Measurements from ENCODE around the gene LGALS12. TPM values are rescaled to one million over a fixed set of nuclear protein-coding genes. Genes with fewer than 3 reads are reported as not detected.
A peak's percentile ranks its signal among the peaks of the same experiment; 100 is the strongest.

The LGALS12 gene
- total RNA-seq (ENCODE audit: insufficient read depth, low replicate concordance) = 0.48 TPM

GRCh38 chr11:63505857-63506528 is at the start of gene LGALS12:
LGALS12 (plus strand) TSS chr11:63506084; CDS start chr11:63506459, 375 bp downstream.
- DNase-seq (ENCODE audit: low spot score) = peak; percentile 25

GRCh38 chr11:63459586-63459985 is 46.3 kb upstream of the LGALS12 start:
- no peak for DNase-seq (ENCODE audit: low spot score)

GRCh38 chr11:63462137-63462536 is 43.7 kb upstream of the LGALS12 start:
- no peak for DNase-seq (ENCODE audit: low spot score)

- DNase-seq (ENCODE audit: low spot score) = no peak
These were observed 35.6 kb upstream of the LGALS12 start for GRCh38 chr11:63470311-63470710.

- no peak for DNase-seq (ENCODE audit: low spot score)
These were observed 33.5 kb upstream of the LGALS12 start for GRCh38 chr11:63472372-63472771.

- no peak for DNase-seq (ENCODE audit: low spot score)
These were observed 29.3 kb upstream of the LGALS12 start for GRCh38 chr11:63476618-63477017.

GRCh38 chr11:63478896-63479295 is 27.0 kb upstream of the LGALS12 start:
- peak; percentile 83 for DNase-seq (ENCODE audit: low spot score)

- DNase-seq (ENCODE audit: low spot score) = no peak
These were observed 25.8 kb upstream of the LGALS12 start for GRCh38 chr11:63480039-63480438.

GRCh38 chr11:63485777-63486176 is 20.1 kb upstream of the LGALS12 start:
- DNase-seq (ENCODE audit: low spot score) = no peak

GRCh38 chr11:63488789-63489188 is 17.1 kb upstream of the LGALS12 start:
- DNase-seq (ENCODE audit: low spot score) = no peak

GRCh38 chr11:63489879-63490278 is 16.0 kb upstream of the LGALS12 start:
- DNase-seq (ENCODE audit: low spot score) = no peak

- DNase-seq (ENCODE audit: low spot score) = peak; percentile 57
These were observed 15.2 kb upstream of the LGALS12 start, which contains the start of gene PLAAT5 for GRCh38 chr11:63490551-63491239. PLAAT5 (minus strand) TSS chr11:63491167; CDS start chr11:63491034, 133 bp downstream.

GRCh38 chr11:63491240-63491587 is 14.7 kb upstream of the LGALS12 start:
- DNase-seq (ENCODE audit: low spot score) = peak; percentile 17

GRCh38 chr11:63491636-63492372 is 14.1 kb upstream of the LGALS12 start:
- peak; percentile 74 for DNase-seq (ENCODE audit: low spot score)

- no peak for DNase-seq (ENCODE audit: low spot score)
These were observed 13.4 kb upstream of the LGALS12 start for GRCh38 chr11:63492441-63492840.

GRCh38 chr11:63493127-63493526 is 12.8 kb upstream of the LGALS12 start:
- DNase-seq (ENCODE audit: low spot score) = no peak

- DNase-seq (ENCODE audit: low spot score) = no peak
These were observed 10.9 kb upstream of the LGALS12 start for GRCh38 chr11:63494975-63495374.

GRCh38 chr11:63499874-63500273 is 6.0 kb upstream of the LGALS12 start:
- DNase-seq (ENCODE audit: low spot score) = no peak

GRCh38 chr11:63501236-63501635 is 4.6 kb upstream of the LGALS12 start:
- no peak for DNase-seq (ENCODE audit: low spot score)

GRCh38 chr11:63502252-63502820 is 3.5 kb upstream of the LGALS12 start:
- no peak for DNase-seq (ENCODE audit: low spot score)

- DNase-seq (ENCODE audit: low spot score) = no peak
These were observed 2.4 kb upstream of the LGALS12 start for GRCh38 chr11:63503492-63503891.

GRCh38 chr11:63504054-63504453 is 1.8 kb upstream of the LGALS12 start:
- DNase-seq (ENCODE audit: low spot score) = peak; percentile 27
